ENCODE data around the gene SLC37A2.
"Not testable (repeated sequence)": the region's sequence is repeated elsewhere in the genome, so short reads cannot be mapped to it uniquely, and the experiment has no call there.

Gene SLC37A2

DNA sequence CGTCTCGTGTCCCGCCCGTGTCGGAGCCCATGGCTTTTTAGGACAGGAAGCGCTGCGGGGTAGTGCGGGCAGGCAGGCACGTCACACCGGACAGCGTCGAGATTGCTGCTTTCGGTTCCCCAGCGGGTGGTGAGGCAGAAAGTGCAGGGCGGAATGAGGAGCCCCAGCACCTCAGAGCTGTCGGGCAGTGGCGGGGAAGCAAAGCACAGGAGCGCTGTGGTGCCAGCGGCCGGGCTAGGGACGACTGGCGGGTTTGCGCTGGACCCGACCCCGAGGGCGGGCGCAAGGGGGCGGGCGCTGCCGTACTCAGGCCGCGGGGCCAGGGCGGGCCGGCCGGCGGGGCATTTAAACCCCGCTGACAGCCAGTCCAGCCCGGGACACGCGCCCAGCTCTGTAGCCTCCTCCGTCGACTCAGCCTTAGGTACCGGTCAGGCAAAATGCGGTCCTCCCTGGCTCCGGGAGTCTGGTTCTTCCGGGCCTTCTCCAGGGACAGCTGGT, at the start of gene SLC37A2:
Gene SLC37A2, plus strand, starts transcription at position 375 of the 498 bp plus-strand sequence. Its CDS starts 63 bp downstream, at position 438.
- Histone ChIP-seq H4K20me1 (0 out of 22 replicates have a peak, but pooled peaks cover 0 to 8% (median 0%) of the 10 kb centered on the region in 11 experiments), H3K36me3 (no peaks in the 10 kb centered on the region), H3K4me3 (peak within 1 kb of the TSS; percentile 52 to 84 (median 66)), H3K27ac (peak within 1 kb of the TSS in 10 of 11 experiments; percentile 18 to 88 (median 78); a peak in 19 of 22 replicates), H3K9me3 (replicated peaks in 1 of 11) (no peaks in the 10 kb centered on the region), H3K9ac (peak within 1 kb of the TSS; percentile 49 to 91 (median 77)), H3K4me1 (peaks cover 11 to 50% (median 18%) of the 10 kb centered on the region in 10 experiments), H3K4me2 (peak within 1 kb of the TSS; percentile 82 to 98 (median 95)), H3K27me3 (peaks cover 0 to 63% (median 57%) of the 10 kb centered on the region in 11 experiments; a peak in 20 of 22 replicates)
- no peak for TF ChIP-seq Cebpa-rat (IDR thresholded peaks at IDR 0.05)

GRCh38 chr11:125016413-125016812, 46.7 kb upstream of the SLC37A2 start:
- H3K9me3 ChIP-seq (replicated peaks in 1 of 11): peaks cover 0 to 23% (median 0%) of the 10 kb centered on the region in 11 experiments; a peak in 7 of 22 replicates

DNA sequence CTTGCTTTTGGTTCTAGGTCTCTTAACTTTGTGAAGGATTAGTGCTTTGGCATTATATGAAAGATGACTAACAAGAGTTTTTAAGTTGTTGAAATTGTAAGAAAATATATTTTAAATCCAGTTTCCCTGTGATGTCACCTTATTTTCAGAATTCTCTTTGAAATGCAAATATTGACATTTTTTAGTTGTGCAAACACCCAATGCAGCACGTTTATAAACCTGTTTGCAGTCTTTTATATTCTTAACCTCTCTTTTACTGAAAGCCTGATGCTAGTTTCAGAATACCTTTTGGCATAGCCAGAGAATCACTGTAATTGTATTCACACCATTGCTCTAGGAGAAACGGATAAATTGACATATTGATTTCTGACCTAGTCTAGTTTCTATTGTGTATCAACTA, 42.8 kb upstream of the SLC37A2 start:
- Histone ChIP-seq H3K9me3 (replicated peaks in 1 of 11) (peaks cover 0 to 5% (median 0%) of the 10 kb centered on the region in 11 experiments; a peak in 2 of 22 replicates), H3K27me3 (no peaks in the 10 kb centered on the region), H3K4me2 (no peak overlapping the region), H3K27ac (no peak overlapping the region), H3K4me3 (no peak overlapping the region), H3K9ac (no peak overlapping the region), H3K4me1 (no peaks in the 10 kb centered on the region), H4K20me1 (no peaks in the 10 kb centered on the region), H3K36me3 (no peaks in the 10 kb centered on the region)
- TF ChIP-seq Cebpa-rat (IDR thresholded peaks at IDR 0.05): no peak

More at GRCh38 chr11:125016413-125016812, 46.7 kb upstream of the SLC37A2 start:
- no peak for TF ChIP-seq Cebpa-rat (IDR thresholded peaks at IDR 0.05)
- Histone ChIP-seq H4K20me1 (no peaks in the 10 kb centered on the region), H3K4me2 (no peak overlapping the region), H3K4me3 (no peak overlapping the region), H3K36me3 (no peaks in the 10 kb centered on the region), H3K27ac (no peak overlapping the region), H3K4me1 (no peaks in the 10 kb centered on the region), H3K27me3 (no peaks in the 10 kb centered on the region), H3K9ac (no peak overlapping the region)

- no peaks in the 10 kb centered on the region for H4K20me1 ChIP-seq
- no peak overlapping the region for H3K4me2 ChIP-seq
- peaks cover 0 to 7% (median 0%) of the 10 kb centered on the region in 11 experiments; a peak in 1 of 22 replicates for H3K9me3 ChIP-seq (replicated peaks in 1 of 11)
- TF ChIP-seq Cebpa-rat (IDR thresholded peaks at IDR 0.05): no peak
- no peak overlapping the region for H3K27ac ChIP-seq
- no peaks in the 10 kb centered on the region for H3K4me1 ChIP-seq
- no peak overlapping the region for H3K4me3 ChIP-seq
- H3K27me3 ChIP-seq: no peaks in the 10 kb centered on the region
- H3K9ac ChIP-seq: no peak overlapping the region
- no peaks in the 10 kb centered on the region for H3K36me3 ChIP-seq
These were observed 40.6 kb upstream of the SLC37A2 start for GRCh38 chr11:125022551-125022950.

- H3K36me3 ChIP-seq: peaks cover 0 to 11% (median 0%) of the 10 kb centered on the region in 11 experiments; a peak in 2 of 22 replicates
- H3K9me3 ChIP-seq (replicated peaks in 1 of 11): peaks cover 0 to 27% (median 17%) of the 10 kb centered on the region in 11 experiments; a peak in 19 of 22 replicates
- H3K27me3 ChIP-seq: no peaks in the 10 kb centered on the region
- H3K4me3 ChIP-seq: no peak overlapping the region
- no peak overlapping the region for H3K4me2 ChIP-seq
- H3K27ac ChIP-seq: no peak overlapping the region
- no peak for TF ChIP-seq Cebpa-rat (IDR thresholded peaks at IDR 0.05)
- no peak overlapping the region for H3K9ac ChIP-seq
- H4K20me1 ChIP-seq: no peaks in the 10 kb centered on the region
- H3K4me1 ChIP-seq: no peaks in the 10 kb centered on the region
These were observed 37.1 kb upstream of the SLC37A2 start for GRCh38 chr11:125025968-125026367.

- not testable (repeated sequence) for H3K4me1 ChIP-seq, H3K4me2 ChIP-seq, H3K27ac ChIP-seq, H3K4me3 ChIP-seq, H3K9ac ChIP-seq, H4K20me1 ChIP-seq, H3K27me3 ChIP-seq
- Histone ChIP-seq H3K9me3 (replicated peaks in 1 of 11) (peaks cover 23 to 62% (median 43%) of the 10 kb centered on the region in 11 experiments), H3K36me3 (peaks cover 0 to 11% (median 0%) of the 10 kb centered on the region in 11 experiments; a peak in 3 of 22 replicates)
These were observed 33.7 kb upstream of the SLC37A2 start for GRCh38 chr11:125029431-125029830.

GRCh38 chr11:125036933-125037332, 26.2 kb upstream of the SLC37A2 start:
- H4K20me1 ChIP-seq: no peaks in the 10 kb centered on the region
- peak overlapping the region in 2 of 11 experiments; percentile 15 to 40; a peak in 3 of 22 replicates for H3K27ac ChIP-seq
- no peak overlapping the region for H3K4me3 ChIP-seq
- H3K4me1 ChIP-seq: peaks cover 6 to 8% (median 7%) of the 10 kb centered on the region in 10 experiments; a peak in 14 of 20 replicates
- H3K27me3 ChIP-seq: no peaks in the 10 kb centered on the region
- H3K9ac ChIP-seq: no peak overlapping the region
- peaks cover 0 to 4% (median 0%) of the 10 kb centered on the region in 11 experiments; a peak in 6 of 22 replicates for H3K36me3 ChIP-seq
- H3K4me2 ChIP-seq: peak overlapping the region in 10 of 11 experiments; percentile 5 to 40 (median 20); a peak in 11 of 22 replicates
- TF ChIP-seq Cebpa-rat (IDR thresholded peaks at IDR 0.05): no peak
- peaks cover 30 to 45% (median 33%) of the 10 kb centered on the region in 11 experiments for H3K9me3 ChIP-seq (replicated peaks in 1 of 11)

DNA sequence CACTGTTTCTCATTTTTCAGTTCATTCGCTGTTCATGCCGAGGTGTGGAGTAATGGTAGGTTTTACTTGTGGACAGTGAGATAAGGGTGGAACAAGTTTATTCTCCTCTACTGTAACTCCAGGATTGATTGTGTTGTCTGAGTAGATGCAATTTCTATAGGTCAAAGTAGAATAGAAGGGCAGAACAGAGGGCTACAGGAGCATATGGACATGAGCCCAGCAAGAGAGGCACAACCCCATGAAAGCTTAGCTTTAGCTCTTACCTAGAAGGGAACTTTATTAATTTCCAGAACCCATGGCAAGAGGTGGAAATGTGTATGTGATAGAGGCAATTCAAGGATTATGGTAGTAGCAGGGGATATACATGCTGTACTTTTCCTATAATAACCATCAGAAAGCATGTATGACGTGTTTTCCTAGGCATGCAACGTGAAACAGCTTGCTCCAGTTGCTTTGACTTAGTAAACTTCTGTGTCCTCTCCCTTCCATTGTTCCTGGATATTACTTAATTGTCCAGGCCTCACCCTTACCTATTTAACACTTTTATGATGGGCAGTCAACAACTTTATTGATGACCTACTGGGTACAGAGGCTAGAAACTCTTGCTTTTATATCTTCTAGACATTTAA, 13.8 kb upstream of the SLC37A2 start:
- Histone ChIP-seq H3K4me1 (peaks cover 0 to 4% (median 0%) of the 10 kb centered on the region in 10 experiments; a peak in 2 of 20 replicates), H3K27ac (no peak overlapping the region), H3K4me3 (no peak overlapping the region), H3K36me3 (no peaks in the 10 kb centered on the region), H3K9me3 (replicated peaks in 1 of 11) (peaks cover 16 to 26% (median 21%) of the 10 kb centered on the region in 11 experiments), H3K27me3 (no peaks in the 10 kb centered on the region), H3K4me2 (no peak overlapping the region), H4K20me1 (no peaks in the 10 kb centered on the region), H3K9ac (no peak overlapping the region)
- TF ChIP-seq Cebpa-rat (IDR thresholded peaks at IDR 0.05): no peak

- H4K20me1 ChIP-seq: no peaks in the 10 kb centered on the region
- peaks cover 0 to 4% (median 0%) of the 10 kb centered on the region in 11 experiments; a peak in 2 of 22 replicates for H3K9me3 ChIP-seq (replicated peaks in 1 of 11)
- no peaks in the 10 kb centered on the region for H3K36me3 ChIP-seq
- no peak for TF ChIP-seq Cebpa-rat (IDR thresholded peaks at IDR 0.05)
- H3K27me3 ChIP-seq: no peaks in the 10 kb centered on the region
- no peak overlapping the region for H3K4me2 ChIP-seq
- no peak overlapping the region for H3K4me3 ChIP-seq
- H3K9ac ChIP-seq: no peak overlapping the region
- peaks cover 0 to 4% (median 0%) of the 10 kb centered on the region in 10 experiments; a peak in 2 of 20 replicates for H3K4me1 ChIP-seq
- H3K27ac ChIP-seq: no peak overlapping the region
These were observed 11.1 kb upstream of the SLC37A2 start for GRCh38 chr11:125052047-125052446.

All from BLaER1 treated with 17β-estradiol and CSF1 and Interleukin-3, amounts not matched to agents 10 nM and 100 nM (cell line).